IMR-90 (cell line): ENCODE results near the gene EIF2B2. TPM values are rescaled to one million over a fixed set of nuclear protein-coding genes. Genes with fewer than 3 reads are reported as not detected.

Experiments
- ATAC-seq: fragments of 200-7000 bp; cut with Tn5 transposase; 2 replicates; pipeline ENCODE4 v1.9.1; 2020; ENCODE audit warnings: low read depth, mild to moderate bottlenecking, moderate library complexity
- BruUV-seq: library from RNA; stranded (reverse); fragments of 400-500 nt; replicated peaks from 2 replicates; lab custom pipeline; 2021; lab: Mats Ljungman, UMichigan
- CTCF ChIA-PET: fragments of 300-600 bp; formaldehyde crosslinking; extraction: SDS; loops from one replicate; lab custom pipeline; 2021; ENCODE audit warnings: antibody characterized with exemption; lab: Yijun Ruan, JAX
- POLR2A ChIA-PET: fragments of 300-600 bp; sonication (Branson Sonifier 250); formaldehyde crosslinking; loops from one replicate; lab custom pipeline; 2022; ENCODE audit warnings: antibody characterized with exemption; ENCODE audit not compliant: unreplicated experiment; lab: Charles Lee
- DNase-seq: peaks from one replicate; pipeline ENCODE4 v3.0.0; 2013
- H2AFZ ChIP-seq: replicated peaks from 2 replicates; pipeline ENCODE3; 2013; ENCODE audit warnings: low read length, mild to moderate bottlenecking; ENCODE audit not compliant: poor library complexity
- H2AK5ac ChIP-seq: 2 replicates; pipeline ENCODE4 v1.6.1; 2013; ENCODE audit warnings: low read depth, low read length, inconsistent platforms
- H2AK9ac ChIP-seq: replicated peaks from 2 replicates; pipeline ENCODE3; 2013; ENCODE audit warnings: mild to moderate bottlenecking, low read depth, low read length, moderate library complexity; ENCODE audit not compliant: poor library complexity
- H2BK120ac ChIP-seq: 2 replicates; pipeline ENCODE4 v1.6.1; 2013; ENCODE audit warnings: low read depth, low read length, inconsistent platforms
- H2BK15ac ChIP-seq: 3 replicates; pipeline ENCODE4 v1.6.1; 2013; ENCODE audit warnings: low read depth, low read length, inconsistent platforms
- H2BK20ac ChIP-seq: 2 replicates; pipeline ENCODE4 v1.6.1; 2013; ENCODE audit warnings: low read depth, mild to moderate bottlenecking, inconsistent platforms, low read length, moderate library complexity
- H2BK5ac ChIP-seq: 2 replicates; pipeline ENCODE4 v1.6.1; 2013; ENCODE audit warnings: mild to moderate bottlenecking, low read depth, low read length, inconsistent platforms; ENCODE audit not compliant: poor library complexity, severe bottlenecking
- H3K14ac ChIP-seq: replicated peaks from 2 replicates; pipeline ENCODE4 v1.6.1; 2013; ENCODE audit warnings: low read depth, low read length, inconsistent platforms
- H3K18ac ChIP-seq: 2 replicates; pipeline ENCODE4 v1.6.1; 2013; ENCODE audit warnings: low read depth, low read length, control low read depth
- H3K23ac ChIP-seq: 2 replicates; pipeline ENCODE4 v1.6.1; 2013; ENCODE audit warnings: low read depth, low read length, inconsistent platforms
- H3K27ac ChIP-seq: 2 replicates; pipeline ENCODE4 v1.5.1; 2013; ENCODE audit warnings: mild to moderate bottlenecking, control low read depth, low read length; ENCODE audit not compliant: insufficient read depth
- H3K27me3 ChIP-seq: 2 replicates; pipeline ENCODE4 v1.6.1; 2013; ENCODE audit warnings: low read length; ENCODE audit not compliant: control insufficient read depth, insufficient read depth
- H3K36me3 ChIP-seq: 2 replicates; pipeline ENCODE4 v1.6.1; 2013; ENCODE audit warnings: low read length, mixed read lengths; ENCODE audit not compliant: control insufficient read depth, insufficient read depth
- H3K4ac ChIP-seq: 2 replicates; pipeline ENCODE4 v1.6.1; 2013; ENCODE audit warnings: low read depth, low read length, inconsistent platforms
- H3K4me1 ChIP-seq: 2 replicates; pipeline ENCODE4 v1.6.1; 2013; ENCODE audit warnings: low read length, mixed read lengths; ENCODE audit not compliant: control insufficient read depth, insufficient read depth
- H3K4me2 ChIP-seq: 2 replicates; pipeline ENCODE4 v1.6.1; 2013; ENCODE audit warnings: low read depth, mild to moderate bottlenecking, control low read depth, low read length, moderate library complexity
- H3K4me3 ChIP-seq: 2 replicates; pipeline ENCODE4 v1.5.1; 2013; ENCODE audit warnings: low read depth, mild to moderate bottlenecking, control low read depth, low read length, moderate library complexity; ENCODE audit not compliant: insufficient read depth
- H3K56ac ChIP-seq: 2 replicates; pipeline ENCODE4 v1.6.1; 2013; ENCODE audit warnings: low read length, inconsistent platforms; ENCODE audit not compliant: insufficient read depth; ENCODE audit errors: extremely low read depth
- H3K79me1 ChIP-seq, 2 experiments: 2 replicates each; pipeline ENCODE4 v1.6.1; 2013; ENCODE audit warnings: low read length in 2 of 2, inconsistent platforms in 1 of 2, low read depth in 1 of 2
- H3K9ac ChIP-seq: 2 replicates; pipeline ENCODE4 v1.6.1; 2013; ENCODE audit warnings: low read depth, low read length, control low read depth
- H3K9me1 ChIP-seq: 2 replicates; pipeline ENCODE4 v1.6.1; 2013; ENCODE audit warnings: low read length, inconsistent platforms; ENCODE audit not compliant: insufficient read depth
- H3K9me3 ChIP-seq: 2 replicates; pipeline ENCODE4 v1.6.1; 2013; ENCODE audit warnings: low read length; ENCODE audit not compliant: control insufficient read depth, insufficient read depth
- H4K20me1 ChIP-seq: 2 replicates; pipeline ENCODE4 v1.6.1; 2013; ENCODE audit warnings: low read length, inconsistent platforms; ENCODE audit not compliant: insufficient read depth
- H4K5ac ChIP-seq: 2 replicates; pipeline ENCODE4 v1.6.1; 2013; ENCODE audit warnings: mild to moderate bottlenecking, low read depth, low read length, control low read depth
- H4K8ac ChIP-seq, 2 experiments: 2 replicates each; pipeline ENCODE4 v1.6.1; 2013; ENCODE audit warnings: low read depth in 2 of 2, low read length in 2 of 2, control low read depth in 1 of 2, inconsistent platforms in 1 of 2
- H4K91ac ChIP-seq: 2 replicates; pipeline ENCODE4 v1.6.1; 2013; ENCODE audit warnings: low read depth, low read length, inconsistent platforms; ENCODE audit not compliant: insufficient read depth
- BHLHE40 ChIP-seq: fragments of 150-350 bp; IDR thresholded peaks from 2 replicates; pipeline ENCODE4 v1.6.1; 2016; ENCODE audit warnings: mild to moderate bottlenecking, low read depth, low read length
- CEBPB ChIP-seq: IDR thresholded peaks from 2 replicates; pipeline ENCODE4 v1.6.1; 2012; ENCODE audit warnings: low read depth, low read length, improper control_type of control experiment
- CHD1 ChIP-seq: IDR thresholded peaks from 2 replicates; pipeline ENCODE4 v1.6.1; 2012; ENCODE audit warnings: low read depth, low read length, improper control_type of control experiment
- CTCF ChIP-seq: conservative IDR thresholded peaks from 2 replicates; pipeline ENCODE4 v1.5.1; 2012; ENCODE audit warnings: mild to moderate bottlenecking, low read depth, low read length, improper control_type of control experiment
- ELK1 ChIP-seq: fragments of 150-350 bp; IDR thresholded peaks from 2 replicates; pipeline ENCODE4 v1.6.1; 2016; ENCODE audit warnings: low read depth, mild to moderate bottlenecking, low read length, moderate library complexity, borderline replicate concordance
- FOS ChIP-seq: fragments of 150-350 bp; IDR thresholded peaks from 2 replicates; pipeline ENCODE4 v1.6.1; 2016; ENCODE audit warnings: low read depth, low read length
- MAFK ChIP-seq: IDR thresholded peaks from 2 replicates; pipeline ENCODE4 v1.6.1; 2012; ENCODE audit warnings: low read depth, low read length, improper control_type of control experiment
- MAZ ChIP-seq: IDR thresholded peaks from 2 replicates; pipeline ENCODE4 v1.6.1; 2012; ENCODE audit warnings: low read depth, mild to moderate bottlenecking, low read length, improper control_type of control experiment, moderate library complexity, borderline replicate concordance
- MXI1 ChIP-seq: IDR thresholded peaks from 2 replicates; pipeline ENCODE4 v1.6.1; 2012; ENCODE audit warnings: low read depth, mild to moderate bottlenecking, low read length, moderate library complexity, borderline replicate concordance
- NFE2L2 ChIP-seq: fragments of 150-350 bp; IDR thresholded peaks from 2 replicates; pipeline ENCODE4 v1.6.1; 2016; ENCODE audit warnings: low read depth, mild to moderate bottlenecking, low read length
- POLR2A ChIP-seq: IDR thresholded peaks from 2 replicates; pipeline ENCODE4 v1.6.1; 2012; ENCODE audit warnings: mild to moderate bottlenecking, low read depth, low read length
- RAD21 ChIP-seq: IDR thresholded peaks from 2 replicates; pipeline ENCODE4 v1.6.1; 2012; ENCODE audit warnings: low read length, improper control_type of control experiment
- RCOR1 ChIP-seq: IDR thresholded peaks from 2 replicates; pipeline ENCODE4 v1.6.1; 2012; ENCODE audit warnings: mild to moderate bottlenecking, low read length, improper control_type of control experiment; ENCODE audit not compliant: insufficient replicate concordance
- RFX5 ChIP-seq: IDR thresholded peaks from 2 replicates; pipeline ENCODE4 v1.8.0; 2012; ENCODE audit warnings: low read depth, mild to moderate bottlenecking, low read length, moderate library complexity
- SMC3 ChIP-seq: fragments of 150-350 bp; IDR thresholded peaks from 2 replicates; pipeline ENCODE4 v1.6.1; 2016; ENCODE audit warnings: low read depth, mild to moderate bottlenecking, antibody characterized with exemption, low read length, moderate library complexity
- USF2 ChIP-seq: fragments of 150-350 bp; IDR thresholded peaks from 2 replicates; pipeline ENCODE4 v1.6.1; 2017; ENCODE audit warnings: mild to moderate bottlenecking, antibody characterized with exemption, low read length, low read depth
- WGBS, 2 experiments: methylation state at CpG; one replicate each; pipeline versions ENCODE4 v1.1.5 to v1.1.7; 2013; ENCODE audit warnings: missing lambda C conversion rate in 2 of 2; ENCODE audit not compliant: insufficient read length in 1 of 2; ENCODE audit errors: extremely low coverage in 2 of 2; 5-methylcytosine and 5-hydroxymethylcytosine counted together
- dilution Hi-C: fragments of 300-500 bp; cut with HindIII; formaldehyde crosslinking; loops from one replicate; pipeline ENCODE4 v1.14.3; 2018; ENCODE audit warnings: low sequenced_read_pairs; ENCODE audit not compliant: unreplicated experiment
- in situ Hi-C: fragments of 300-500 bp; cut with MboI; formaldehyde crosslinking; loops from 3 replicates; pipeline ENCODE4 v1.14.3; 2019; ENCODE audit warnings: low sequenced_read_pairs, inconsistent platforms, mixed read lengths
- intact Hi-C: fragments of 100-400 bp; cut with micrococcal nuclease; formaldehyde crosslinking; loops from 2 replicates; pipeline ENCODE4 v1.10.0; 2022
- polyA plus RNA-seq, 3 experiments: library from polyadenylated mRNA; depleted of rRNA; stranded (reverse); fragments of >200 nt; gene quantifications; 2 replicates each; pipeline ENCODE4 v1.2.3, GENCODE V29; 2012; ENCODE audit warnings: low replicate concordance in 1 of 3
- total RNA-seq: library from RNA; depleted of rRNA; stranded (reverse); fragments of >200 nt; gene quantifications from 2 replicates; pipeline ENCODE4 v1.2.3, GENCODE V29; 2012

The EIF2B2 gene
- total and polyA plus RNA-seq, 2 of the 4 experiments (the other 2 are of a cell fraction) = 63.6 to 70.1 TPM

- no peak for ATAC-seq
- CTCF ChIA-PET = no interaction called here
- in situ Hi-C loops = no loop called here
Measured at GRCh38 chr14:74962046-74962445, 40.7 kb upstream of the EIF2B2 start.

More at GRCh38 chr14:74962046-74962445, 40.7 kb upstream of the EIF2B2 start:
- Histone ChIP-seq H2AK9ac (no peak overlapping the region), H4K5ac (no peak overlapping the region), H3K9me3 (no peaks in the 10 kb centered on the region), H3K79me1 (no peaks in the 10 kb centered on the region), H3K4ac (no peak overlapping the region), H3K27ac (no peak overlapping the region), H3K4me2 (no peak overlapping the region), H4K8ac (no peak overlapping the region), H2BK120ac (no peak overlapping the region), H3K23ac (no peak overlapping the region), H4K91ac (no peak overlapping the region), H3K14ac (no peak overlapping the region), H3K18ac (no peak overlapping the region), H2AFZ (no peak overlapping the region), H3K56ac (no peak overlapping the region), H3K9ac (no peak overlapping the region), H3K9me1 (peaks cover 3% of the 10 kb centered on the region; the same call in 1 of the 2 replicates), H3K4me3 (no peak overlapping the region), H3K4me1 (no peaks in the 10 kb centered on the region), H2BK15ac (no peak overlapping the region), H2AK5ac (no peak overlapping the region), H4K20me1 (no peaks in the 10 kb centered on the region), H2BK20ac (no peak overlapping the region), H2BK5ac (no peak overlapping the region), H3K36me3 (no peaks in the 10 kb centered on the region), H3K27me3 (peaks cover 21% of the 10 kb centered on the region)
- DNase-seq = no peak
- no CpG with 5 or more reads among the region's 11 CpGs for WGBS, 2 experiments
- dilution Hi-C loops (no loop called here), intact Hi-C loops (no loop called here)
- POLR2A ChIA-PET = no interaction called here
- no peak for TF ChIP-seq BHLHE40
- no peak for TF ChIP-seq RCOR1
- TF ChIP-seq MAFK = no peak
- no peak for TF ChIP-seq SMC3
- no peak for TF ChIP-seq USF2
- no peak for TF ChIP-seq MXI1
- no peak for TF ChIP-seq RAD21
- no peak for TF ChIP-seq CTCF
- no peak for TF ChIP-seq ELK1
- TF ChIP-seq NFE2L2 = no peak
- TF ChIP-seq CEBPB = no peak
- no peak for TF ChIP-seq RFX5
- no peak for TF ChIP-seq MAZ
- TF ChIP-seq CHD1 = no peak
- TF ChIP-seq POLR2A = no peak
- no peak for TF ChIP-seq FOS
- no TSS peak for BruUV-seq
